Upper lobe of right lung (tissue), 1 donor: Measurements from ENCODE around the gene C3orf52. TPM values are rescaled to one million over a fixed set of nuclear protein-coding genes. Genes with fewer than 3 reads are reported as not detected.

Experiments
- ATAC-seq: fragments of 200-7000 bp; cut with Tn5 transposase; one replicate; pipeline ENCODE4 v1.9.1; 2020; ENCODE audit warnings: mild to moderate bottlenecking, moderate library complexity
- DNase-seq: peaks from one replicate; pipeline ENCODE4 v3.0.0-alpha.2; 2020
- H3K27ac ChIP-seq: fragments of 200-600 bp; one replicate; pipeline ENCODE4 v1.8.0; 2022
- H3K27me3 ChIP-seq: fragments of 200-600 bp; one replicate; pipeline ENCODE4 v1.8.0; 2022; ENCODE audit warnings: mild to moderate bottlenecking
- H3K36me3 ChIP-seq: fragments of 200-600 bp; one replicate; pipeline ENCODE4 v1.8.0; 2022
- H3K4me1 ChIP-seq: fragments of 200-600 bp; one replicate; pipeline ENCODE4 v1.8.0; 2022
- H3K4me3 ChIP-seq: fragments of 200-600 bp; one replicate; pipeline ENCODE4 v1.8.0; 2022; ENCODE audit warnings: mild to moderate bottlenecking
- H3K9me3 ChIP-seq: fragments of 200-600 bp; one replicate; pipeline ENCODE4 v1.8.0; 2022
- CTCF ChIP-seq: fragments of 200-600 bp; IDR thresholded peaks from one replicate; pipeline ENCODE4 v1.8.0; 2022; ENCODE audit warnings: antibody characterized with exemption
- intact Hi-C: fragments of 100-400 bp; cut with DNase I; formaldehyde crosslinking; loops from one replicate; pipeline ENCODE4 v1.11.0; 2022
- total RNA-seq: library from RNA; stranded (reverse); fragmentation: NEBNext Ultra II Directional; extraction: Animal tissue kit (Norgen Biotek cat#: 25700); gene quantifications from one replicate; pipeline ENCODE4 v1.2.1, GENCODE V29; 2021
- donor health status: DM: no; HTN: yes; CAD: no; lungs with severe emphysema.

C3orf52 gene
- total RNA-seq, 1 donor from 2014 or later, result 20.1 TPM

GRCh38 chr3:112123548-112123947, 37.4 kb downstream of the C3orf52 start:
- ATAC-seq (no peak), DNase-seq (no peak)
- Histone ChIP-seq H3K9me3 (no peaks in the 10 kb centered on the region), H3K27me3 (no peaks in the 10 kb centered on the region), H3K36me3 (no peaks in the 10 kb centered on the region), H3K4me1 (no peaks in the 10 kb centered on the region), H3K4me3 (no peak overlapping the region), H3K27ac (no peak overlapping the region)
- intact Hi-C loops, result no loop called here
- no peak for TF ChIP-seq CTCF

- no peak for TF ChIP-seq CTCF
- DNase-seq, result no peak
- intact Hi-C loops, result no loop called here
Observed at GRCh38 chr3:112124907-112125607, 38.9 kb downstream of the C3orf52 start.

GRCh38 chr3:112126511-112126911, 40.3 kb downstream of the C3orf52 start:
- no peaks in the 10 kb centered on the region for H3K9me3 ChIP-seq
- DNase-seq (no peak), ATAC-seq (no peak)
- no peak overlapping the region for H3K4me3 ChIP-seq
- intact Hi-C loops, result no loop called here
- H3K36me3 ChIP-seq, result no peaks in the 10 kb centered on the region
- H3K4me1 ChIP-seq, result no peaks in the 10 kb centered on the region
- TF ChIP-seq CTCF, result no peak
- H3K27me3 ChIP-seq, result no peaks in the 10 kb centered on the region
- H3K27ac ChIP-seq, result no peak overlapping the region

More at GRCh38 chr3:112124907-112125607, 38.9 kb downstream of the C3orf52 start:
- Histone ChIP-seq H3K36me3 (no peaks in the 10 kb centered on the region), H3K27me3 (no peaks in the 10 kb centered on the region), H3K4me3 (no peak overlapping the region), H3K27ac (no peak overlapping the region), H3K4me1 (no peaks in the 10 kb centered on the region), H3K9me3 (no peaks in the 10 kb centered on the region)
- no peak for ATAC-seq

- H3K27ac ChIP-seq, result no peak overlapping the region
- H3K4me3 ChIP-seq, result no peak overlapping the region
- H3K36me3 ChIP-seq, result no peaks in the 10 kb centered on the region
- ATAC-seq, result no peak
- intact Hi-C loops, result no loop called here
- no peaks in the 10 kb centered on the region for H3K27me3 ChIP-seq
- H3K9me3 ChIP-seq, result no peaks in the 10 kb centered on the region
- no peak for TF ChIP-seq CTCF
- H3K4me1 ChIP-seq, result no peaks in the 10 kb centered on the region
- no peak for DNase-seq
Observed at GRCh38 chr3:112127522-112128494, 41.6 kb downstream of the C3orf52 start.

GRCh38 chr3:112128843-112129727, 42.9 kb downstream of the C3orf52 start:
- ATAC-seq (no peak), DNase-seq (no peak)
- Histone ChIP-seq H3K36me3 (no peaks in the 10 kb centered on the region), H3K9me3 (no peaks in the 10 kb centered on the region), H3K4me1 (no peaks in the 10 kb centered on the region), H3K27ac (no peak overlapping the region), H3K27me3 (no peaks in the 10 kb centered on the region), H3K4me3 (no peak overlapping the region)
- TF ChIP-seq CTCF, result no peak
- intact Hi-C loops, result no loop called here
